OCI-M2 (cell line): Measurements from ENCODE around the gene COL15A1.
A peak's percentile ranks its signal among the peaks of the same experiment; 100 is the strongest.
"Not testable (repeated sequence)": the region's sequence is repeated elsewhere in the genome, so short reads cannot be mapped to it uniquely, and the experiment has no call there.

Experiments
- DNase-seq: peaks from one replicate; lab custom pipeline; 2025; ENCODE audit not compliant: unreplicated experiment; lab: John Stamatoyannopoulos, UW

Gene COL15A1

DNA sequence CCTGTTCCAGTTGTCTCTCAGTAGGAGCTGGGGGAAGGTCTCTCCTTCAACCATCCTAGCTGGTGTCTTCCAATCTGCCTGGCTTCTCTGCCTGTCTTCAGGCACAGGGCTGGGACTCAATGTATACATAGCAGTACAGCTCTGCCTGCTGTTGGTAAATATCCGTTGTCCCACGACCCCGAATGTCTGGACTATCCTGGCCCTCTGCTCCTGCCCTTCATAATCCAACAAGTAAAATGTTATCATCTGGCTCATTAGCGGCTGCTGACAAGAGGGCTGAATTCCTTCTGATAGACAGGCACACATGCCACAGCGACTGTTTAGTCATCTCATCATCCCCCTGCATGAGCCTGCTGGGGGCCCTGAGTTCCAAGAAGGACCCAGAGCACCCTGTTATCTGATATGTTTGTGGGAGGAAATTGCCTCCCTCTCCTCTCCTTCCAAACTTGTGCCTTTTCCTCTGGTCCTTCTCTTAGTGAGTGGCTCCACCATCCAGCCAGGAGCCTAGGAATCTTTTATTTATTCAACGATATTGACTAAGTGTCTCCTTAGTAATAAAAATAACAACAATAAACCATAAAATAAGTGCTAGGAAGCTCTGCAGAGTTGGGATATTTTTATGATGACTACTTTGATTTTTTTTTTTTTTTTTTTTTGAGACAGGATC, 131.7 kb downstream of the COL15A1 start:
- DNase-seq: peak; percentile 33

DNA sequence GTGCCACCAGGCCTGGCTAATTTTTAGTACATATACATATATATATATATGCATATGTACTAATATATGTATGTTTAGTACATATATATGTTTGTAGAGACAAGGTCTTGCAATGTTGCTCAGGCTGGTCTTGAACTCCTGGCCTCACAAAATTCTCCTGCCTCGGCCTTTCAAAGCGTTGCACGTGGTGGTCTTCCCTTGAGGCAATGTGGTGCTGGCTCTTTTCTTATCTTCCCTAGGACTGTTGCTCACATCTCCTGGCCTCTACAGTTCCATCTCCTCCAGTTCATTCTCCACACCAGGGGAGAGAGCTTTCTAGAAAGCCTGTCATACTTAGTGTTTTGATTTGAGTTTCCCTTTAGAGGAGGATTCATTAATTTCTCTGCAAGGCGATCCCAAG, 132.3 kb downstream of the COL15A1 start:
- no peak for DNase-seq

GRCh38 chr9:99076483-99077171, 132.9 kb downstream of the COL15A1 start:
- DNase-seq: peak; percentile 87

DNA sequence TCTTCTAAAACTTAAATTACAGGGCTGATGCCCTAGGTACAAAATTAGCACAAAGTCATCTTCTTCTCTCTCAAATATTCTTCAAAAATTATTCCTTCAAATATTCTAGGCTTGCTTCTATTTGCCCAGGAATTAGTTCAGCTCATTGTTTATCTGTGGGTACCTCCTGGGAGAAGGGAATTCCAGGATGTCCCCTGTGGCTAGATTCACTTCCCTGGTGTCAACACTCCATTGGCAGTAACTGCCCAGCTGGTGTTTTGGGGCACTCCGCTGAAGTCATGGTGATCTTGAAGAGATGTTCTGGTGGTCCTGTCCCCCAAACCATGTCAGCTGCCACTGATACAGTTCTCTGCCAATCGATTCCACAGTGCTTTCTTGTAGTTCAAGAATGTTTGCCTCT, 135.0 kb downstream of the COL15A1 start:
- DNase-seq: no peak

- no peak for DNase-seq
Measured at GRCh38 chr9:99079542-99079941, 135.8 kb downstream of the COL15A1 start.

DNA sequence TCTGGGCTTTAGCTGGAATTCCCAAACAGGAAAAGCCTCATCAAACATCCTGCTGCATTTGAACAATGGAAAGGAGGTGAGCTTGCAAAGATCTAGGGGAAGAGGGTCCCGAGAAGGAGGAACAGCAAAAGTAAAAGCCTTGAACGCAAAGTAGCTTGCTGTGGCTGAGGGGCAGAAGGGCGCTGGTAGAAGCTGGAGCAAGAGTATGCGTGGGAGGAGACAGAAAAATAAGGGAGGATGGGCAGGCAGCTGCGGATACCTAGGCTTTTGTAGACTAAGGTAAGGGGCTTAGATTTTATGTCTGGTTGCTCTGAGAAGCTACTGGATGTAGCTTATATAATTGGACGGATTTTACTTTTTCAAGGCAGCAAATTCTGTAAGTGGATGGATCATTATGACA, 139.3 kb downstream of the COL15A1 start:
- no peak for DNase-seq

DNA sequence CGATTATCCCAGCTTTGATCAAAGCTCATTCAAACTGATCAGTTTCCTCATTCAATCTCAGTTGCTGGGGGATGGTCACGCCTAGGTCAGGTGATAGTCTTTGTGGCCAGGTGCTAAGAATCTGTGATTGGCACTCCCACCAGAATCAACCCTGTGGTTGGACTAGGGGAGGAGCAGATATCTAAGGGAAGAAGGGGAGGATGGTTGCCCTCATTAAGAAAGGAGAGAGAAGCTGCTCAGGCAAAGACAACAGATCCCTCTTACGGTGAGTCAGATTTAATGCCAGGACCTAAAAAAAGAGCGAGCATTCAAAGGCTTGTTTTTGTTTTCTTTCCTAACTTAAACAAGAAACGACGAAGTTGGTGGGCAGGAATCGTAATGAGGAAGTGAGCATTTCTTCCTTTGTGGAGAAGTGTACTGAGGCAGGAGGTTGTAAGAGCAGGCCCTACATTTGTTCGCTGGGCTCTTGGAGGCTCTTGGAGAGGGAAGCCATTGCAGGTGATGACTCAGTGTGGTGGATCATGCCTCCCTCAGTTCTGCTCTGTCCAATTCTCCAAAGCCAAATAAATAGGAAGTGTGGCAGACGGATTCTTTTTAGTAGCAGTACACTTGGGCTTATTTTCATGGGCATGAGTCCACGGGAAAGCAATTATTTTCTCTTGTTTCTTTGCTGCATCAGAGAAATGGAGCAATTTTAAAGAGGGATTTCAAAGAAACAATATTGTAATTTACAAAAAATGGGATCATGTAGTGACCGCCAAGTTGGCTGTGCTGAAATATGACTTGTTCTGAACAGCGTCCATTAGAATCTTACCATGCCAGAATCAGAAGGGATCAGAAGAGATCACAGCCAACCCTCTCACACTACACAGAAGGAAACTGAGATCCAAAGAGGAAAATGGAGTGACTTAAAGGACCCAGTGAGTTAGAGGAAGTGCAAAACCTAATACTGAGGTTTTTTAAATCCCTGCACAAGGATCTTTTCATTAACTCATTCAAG, 142.5 kb downstream of the COL15A1 start:
- DNase-seq: no peak

DNA sequence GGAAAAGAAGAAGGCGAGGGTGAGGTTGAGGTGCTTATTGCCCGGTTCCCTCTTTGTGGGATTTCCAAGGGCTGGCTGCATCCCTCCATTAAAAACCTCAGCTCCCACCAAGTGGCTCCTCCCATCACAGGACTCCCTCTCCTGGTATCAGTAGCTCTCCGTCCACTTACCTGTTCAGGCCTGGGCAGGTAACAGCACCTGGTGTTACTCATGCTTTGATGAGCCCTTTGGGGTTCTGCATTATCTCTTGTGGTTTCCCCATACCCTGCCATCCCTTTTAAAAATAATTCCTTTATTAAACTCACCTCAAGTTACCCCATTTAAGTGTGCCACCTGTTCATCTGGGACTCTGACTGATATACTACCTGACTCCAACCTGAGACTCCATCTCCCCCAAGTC, 143.8 kb downstream of the COL15A1 start:
- no peak for DNase-seq

DNA sequence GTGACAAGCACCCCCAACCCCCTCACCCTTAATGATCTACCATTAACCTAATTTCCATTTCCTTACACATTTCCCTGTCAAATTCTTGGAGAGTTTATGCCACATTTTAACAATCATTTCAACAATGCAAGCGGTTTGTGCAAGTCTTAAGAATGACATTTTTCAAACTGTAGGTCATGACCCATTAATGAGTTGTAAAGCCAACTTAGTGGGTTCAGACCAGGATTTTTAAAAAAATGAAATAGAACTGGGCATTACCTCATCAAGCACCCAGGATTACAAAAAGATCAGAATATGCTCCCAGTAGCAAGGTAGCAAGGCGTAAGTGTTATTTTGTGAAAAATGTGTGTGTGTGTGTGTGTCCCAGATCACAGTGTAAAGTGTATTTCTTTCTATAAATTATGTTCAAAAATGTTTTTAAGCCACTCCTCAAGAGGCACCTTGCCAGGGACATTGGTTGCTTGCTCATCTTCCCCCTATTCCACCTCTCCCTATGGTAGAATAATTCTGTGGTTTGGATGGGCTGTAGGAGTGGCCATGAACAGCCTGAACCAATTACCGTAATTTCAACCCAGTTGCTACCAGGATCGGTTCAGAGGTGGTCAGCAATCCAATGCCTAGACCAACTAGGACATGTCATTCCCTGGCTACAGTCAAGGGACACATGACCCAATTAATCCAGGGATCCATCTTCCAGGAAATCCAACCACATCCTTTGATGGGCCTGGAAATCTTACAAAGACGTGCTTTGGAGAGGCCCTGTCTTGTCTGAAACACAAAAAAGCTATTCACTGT, 146.8 kb downstream of the COL15A1 start:
- DNase-seq: no peak

DNA sequence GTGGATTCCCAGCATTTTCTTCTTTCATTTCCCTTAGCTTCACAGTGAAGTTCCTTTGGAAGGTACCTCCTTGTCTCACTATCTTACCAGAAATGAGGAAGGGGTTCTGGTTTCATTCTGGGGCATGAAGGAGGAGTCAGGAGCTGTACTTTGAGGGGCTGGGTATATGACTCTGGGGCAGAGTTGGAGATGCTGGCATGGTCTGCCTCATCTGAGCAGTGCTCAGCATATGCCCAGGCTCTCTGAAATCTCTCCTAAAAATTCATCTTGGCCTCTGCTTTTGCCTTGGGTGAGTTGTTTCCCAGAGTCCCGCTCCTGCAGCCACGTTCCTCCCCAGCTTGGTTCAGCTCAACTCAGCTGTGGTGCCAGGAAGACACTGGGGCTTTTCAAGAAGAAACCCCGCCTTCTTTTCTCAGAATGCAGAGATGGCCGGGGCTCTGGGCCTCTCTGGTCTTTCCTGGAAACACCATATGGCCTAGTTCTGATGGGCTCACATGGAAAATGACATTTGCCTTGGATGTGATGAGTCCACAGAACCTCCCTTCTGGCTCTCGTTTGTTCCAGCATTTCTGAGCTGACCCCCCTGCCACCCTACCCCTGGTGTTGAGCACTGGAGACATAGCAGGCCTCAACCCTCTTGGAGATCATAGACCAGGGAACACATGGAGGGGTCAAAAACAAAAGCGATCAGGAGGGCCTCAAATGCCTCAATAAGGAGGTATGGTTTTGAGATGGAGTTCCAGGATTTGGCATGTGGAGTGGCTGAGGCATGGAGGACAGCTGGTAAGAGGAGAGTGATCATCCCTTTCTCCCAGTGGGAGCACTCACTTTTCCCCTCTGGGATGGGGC, 149.2 kb downstream of the COL15A1 start:
- DNase-seq: no peak

DNA sequence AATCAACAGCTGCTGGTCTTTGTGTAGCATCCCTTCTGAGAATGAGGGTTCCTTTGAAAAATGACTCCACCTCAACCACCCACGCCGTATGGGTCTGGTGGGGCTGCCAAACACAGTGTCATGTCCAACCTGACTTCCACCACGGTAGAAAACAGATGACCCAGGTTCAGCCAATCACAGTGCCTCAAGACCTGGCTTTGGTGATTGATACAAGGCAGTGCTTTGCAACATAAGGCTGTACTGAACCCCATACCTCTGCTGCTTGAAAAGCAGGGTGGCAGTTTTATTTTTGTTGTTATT, 149.7 kb downstream of the COL15A1 start:
- DNase-seq: no peak

DNA sequence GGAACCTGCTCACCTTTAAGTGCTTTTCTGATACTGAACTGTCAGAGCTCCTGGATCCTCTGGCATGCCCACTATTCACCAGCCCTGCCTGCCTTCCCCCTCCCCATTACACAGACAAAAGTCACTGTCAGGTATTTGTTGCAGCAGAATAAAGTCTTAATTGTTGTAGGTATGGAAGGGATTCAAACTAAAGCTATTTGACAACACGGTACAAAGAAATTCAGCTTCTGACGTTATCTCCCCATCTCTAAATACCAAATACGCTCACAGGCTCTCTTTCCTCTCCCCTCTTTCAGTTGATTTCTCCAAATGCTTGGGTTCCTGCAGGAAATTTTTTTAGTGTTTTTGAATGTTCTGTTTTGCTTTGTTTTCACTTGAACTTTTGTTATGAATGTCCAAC, 151.9 kb downstream of the COL15A1 start:
- DNase-seq: no peak

DNA sequence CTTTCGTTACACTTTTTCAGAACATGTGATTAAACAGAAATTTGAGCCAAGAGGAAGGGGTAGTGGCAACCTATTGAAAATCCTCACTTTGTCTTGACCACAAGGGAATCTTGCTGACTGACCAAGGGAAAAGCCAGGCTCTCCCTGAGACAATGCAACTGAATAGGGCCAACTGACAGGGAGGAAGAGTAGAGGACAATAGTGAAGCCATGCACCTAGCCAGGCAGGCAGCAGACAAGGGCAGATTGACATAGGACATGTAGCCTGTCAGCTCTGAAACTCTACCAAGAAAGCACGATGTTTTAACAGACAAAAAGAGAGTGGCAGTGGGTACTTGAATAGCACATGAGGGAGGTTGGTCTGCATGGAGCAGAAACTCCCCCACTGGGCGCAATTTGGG, 152.7 kb downstream of the COL15A1 start:
- DNase-seq: no peak

DNA sequence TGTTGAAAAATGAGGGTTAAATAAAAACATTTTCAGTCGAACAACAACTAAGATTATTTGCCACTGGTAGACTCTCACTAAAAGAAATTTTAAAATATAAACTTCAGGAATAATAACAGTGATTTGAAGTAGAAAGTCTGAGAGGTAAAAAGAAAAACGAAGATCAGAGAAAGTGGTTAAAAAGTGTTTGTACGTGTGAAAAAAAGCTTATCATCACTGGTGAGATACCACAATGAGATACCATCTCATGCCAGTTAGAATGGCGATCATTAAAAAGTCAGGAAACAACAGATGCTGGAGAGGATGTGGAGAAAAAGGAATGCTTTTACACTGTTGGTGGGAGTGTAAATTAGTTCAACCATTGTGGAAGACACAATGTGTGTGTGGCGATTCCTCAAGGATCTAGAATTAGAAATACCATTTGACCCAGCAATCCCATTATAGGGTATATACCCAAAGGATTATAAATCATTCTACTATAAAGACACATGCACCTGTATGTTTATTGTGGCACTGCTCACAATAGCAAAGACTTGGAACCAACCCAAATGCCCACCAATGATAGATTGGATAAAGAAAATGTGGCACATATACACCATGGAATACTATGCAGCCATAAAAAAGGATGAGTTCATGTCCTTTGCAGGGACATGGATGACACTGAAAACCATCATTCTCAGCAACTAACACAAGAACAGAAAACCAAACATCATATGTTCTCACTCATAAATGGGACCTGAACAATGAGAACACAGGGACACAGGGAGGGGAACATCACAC, 156.3 kb downstream of the COL15A1 start:
- not testable (repeated sequence) for DNase-seq

DNA sequence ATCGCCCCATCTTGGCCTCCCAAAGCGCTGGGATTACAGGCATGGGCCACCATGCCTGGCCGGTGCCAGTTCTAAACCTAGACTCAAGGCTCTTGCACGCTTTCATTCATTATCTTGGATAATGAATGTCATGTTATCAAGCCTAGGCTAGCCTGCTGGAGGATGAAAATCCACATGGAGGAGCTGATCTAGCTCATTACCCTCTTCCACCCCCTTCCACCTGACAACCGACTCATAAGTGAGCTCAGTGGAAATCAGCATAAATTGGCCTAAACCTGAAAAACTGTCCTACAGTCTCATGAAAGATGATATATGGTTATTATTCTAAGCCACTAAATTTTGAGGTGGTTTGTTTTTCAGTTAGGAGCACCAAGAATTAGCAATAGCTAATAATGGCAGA, 157.6 kb downstream of the COL15A1 start:
- no peak for DNase-seq

GRCh38 chr9:99101812-99102211, 158.1 kb downstream of the COL15A1 start:
- no peak for DNase-seq

DNA sequence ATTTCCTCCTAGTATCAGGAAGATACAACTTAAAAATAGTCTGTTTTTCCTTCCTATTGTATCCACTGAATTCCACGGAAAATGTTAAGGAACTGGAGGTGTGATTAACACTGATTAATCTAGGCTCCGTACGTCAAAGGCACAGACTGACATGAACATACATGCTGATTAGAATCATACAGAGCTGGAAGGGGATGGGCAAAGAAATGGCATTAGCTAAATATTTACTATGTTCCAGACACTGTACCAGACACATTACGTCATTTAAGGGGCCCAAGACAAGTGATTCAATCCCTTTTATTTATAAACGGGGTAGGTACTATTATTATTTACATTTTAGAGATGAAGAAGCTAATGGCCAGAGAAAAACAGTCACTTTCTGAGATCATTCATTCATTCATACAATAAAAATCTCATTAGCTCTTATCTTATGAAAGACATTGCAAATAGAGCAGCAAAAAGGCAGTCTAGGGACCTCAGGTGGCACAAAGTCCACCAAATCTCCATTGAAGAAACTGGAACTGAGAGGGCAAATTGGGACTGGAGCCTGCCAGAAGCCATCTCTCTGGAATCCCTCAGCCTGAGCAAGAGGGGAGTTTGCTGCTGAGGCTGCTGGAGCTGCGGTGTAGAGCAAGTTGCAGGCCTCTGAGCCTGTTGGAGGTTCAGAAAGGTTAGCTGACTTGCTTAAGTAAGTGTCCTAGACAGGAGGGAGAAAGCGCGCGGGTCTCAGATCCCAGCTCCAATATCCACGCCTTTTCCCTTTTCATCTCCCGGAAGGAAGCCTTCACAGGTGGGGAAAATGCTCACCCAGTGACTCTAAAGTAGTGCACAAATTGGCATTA, 159.6 kb downstream of the COL15A1 start:
- DNase-seq: no peak

GRCh38 chr9:99103901-99104458, 160.3 kb downstream of the COL15A1 start:
- no peak for DNase-seq
